GM18519 (cell line): ENCODE results near the gene BATF.

ENCODE experiments used
- ATAC-seq: cut with Tn5 transposase; IDR thresholded peaks from one replicate; pipeline ENCODE4 v1.9.1; 2021; ENCODE audit warnings: mild to moderate bottlenecking, moderate library complexity; ENCODE audit not compliant: unreplicated experiment, low FRiP score

Gene BATF

DNA sequence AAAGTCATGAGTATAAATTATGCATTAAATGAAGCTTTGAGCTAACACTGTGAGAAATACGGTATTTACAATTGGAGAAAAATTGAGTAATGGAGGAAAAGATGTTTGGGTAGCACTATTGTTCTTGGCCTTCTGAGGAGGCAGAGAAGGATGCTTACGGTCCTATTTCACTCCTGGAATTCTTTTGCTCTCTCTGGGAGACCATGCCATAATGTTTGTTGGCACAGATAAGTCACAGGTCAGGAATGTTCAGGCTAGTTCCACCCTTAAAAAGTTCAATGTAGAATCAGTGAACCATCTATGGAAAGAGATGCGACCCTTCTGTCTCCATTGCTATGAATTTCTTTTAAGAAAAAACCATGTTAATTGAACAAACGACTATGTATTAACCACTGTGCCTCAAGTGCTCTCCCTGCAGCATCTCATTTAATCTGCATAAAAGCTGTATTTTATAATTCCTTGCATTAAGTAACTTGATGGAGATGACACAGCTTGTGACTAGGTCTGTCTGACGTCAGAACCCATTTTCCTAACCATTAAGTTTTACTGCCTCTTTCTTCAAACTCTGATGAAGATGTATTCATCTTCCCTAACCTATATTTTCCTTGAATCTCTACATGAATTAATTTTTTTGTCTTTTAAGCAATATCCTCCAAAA lies 9.5 kb downstream of the BATF start:
- ATAC-seq: no peak

- no peak for ATAC-seq
Measured at GRCh38 chr14:75533791-75534555, 11.7 kb downstream of the BATF start.

DNA sequence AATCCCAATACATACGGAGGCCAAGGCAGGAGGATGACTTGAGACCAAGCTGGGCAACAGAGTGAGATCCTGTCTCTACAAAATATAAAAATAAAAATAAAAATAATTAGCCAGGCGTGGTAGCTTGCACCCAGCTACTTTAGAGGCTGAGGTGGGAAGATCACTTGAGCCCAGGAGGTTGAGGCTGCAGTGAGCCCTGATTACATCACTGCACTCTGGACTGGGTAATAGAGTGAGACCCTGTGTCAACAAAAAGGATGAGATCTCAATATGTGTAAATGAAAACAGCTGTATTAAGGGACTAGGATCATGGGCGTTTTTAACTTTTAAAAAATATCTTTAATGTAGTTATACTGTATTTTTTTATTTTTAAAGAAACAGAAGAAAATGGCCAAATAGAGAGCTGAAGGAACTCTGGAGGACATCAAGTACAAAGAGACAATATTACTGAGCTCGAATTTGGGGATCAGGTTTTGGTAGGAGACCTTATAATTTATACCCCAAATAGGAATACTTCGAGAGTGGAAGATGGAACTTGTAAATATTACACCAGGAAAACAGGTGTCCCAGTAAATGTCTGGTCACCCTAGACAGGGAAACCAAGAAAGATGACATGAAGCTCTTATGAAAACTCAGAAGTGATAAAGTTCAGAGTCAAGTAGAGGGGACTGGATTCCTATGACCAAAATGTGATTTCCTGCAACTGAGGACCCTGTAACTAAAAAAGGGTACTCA lies 13.1 kb downstream of the BATF start:
- ATAC-seq: no peak

GRCh38 chr14:75537071-75537470 lies 14.8 kb downstream of the BATF start:
- ATAC-seq: no peak

DNA sequence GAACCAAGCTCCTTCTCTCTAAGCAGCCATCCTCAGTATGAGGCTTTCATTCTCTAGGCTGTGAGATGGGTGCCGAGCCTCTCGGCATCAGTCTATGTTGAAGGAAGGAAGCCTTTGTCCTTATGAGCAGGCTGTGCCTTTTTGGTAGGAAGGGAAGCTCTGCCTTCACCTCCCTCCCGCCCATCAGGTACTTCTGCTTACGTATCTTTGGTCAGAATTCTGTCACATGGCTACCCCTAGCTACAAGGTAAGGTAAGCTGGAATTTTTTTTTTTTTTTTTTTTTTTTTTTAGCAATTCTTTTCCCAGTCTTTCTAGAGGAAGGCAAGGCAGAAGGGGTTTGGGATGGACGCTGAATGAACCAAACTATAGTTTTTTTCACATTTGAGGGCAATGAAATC lies 16.9 kb downstream of the BATF start:
- no peak for ATAC-seq

DNA sequence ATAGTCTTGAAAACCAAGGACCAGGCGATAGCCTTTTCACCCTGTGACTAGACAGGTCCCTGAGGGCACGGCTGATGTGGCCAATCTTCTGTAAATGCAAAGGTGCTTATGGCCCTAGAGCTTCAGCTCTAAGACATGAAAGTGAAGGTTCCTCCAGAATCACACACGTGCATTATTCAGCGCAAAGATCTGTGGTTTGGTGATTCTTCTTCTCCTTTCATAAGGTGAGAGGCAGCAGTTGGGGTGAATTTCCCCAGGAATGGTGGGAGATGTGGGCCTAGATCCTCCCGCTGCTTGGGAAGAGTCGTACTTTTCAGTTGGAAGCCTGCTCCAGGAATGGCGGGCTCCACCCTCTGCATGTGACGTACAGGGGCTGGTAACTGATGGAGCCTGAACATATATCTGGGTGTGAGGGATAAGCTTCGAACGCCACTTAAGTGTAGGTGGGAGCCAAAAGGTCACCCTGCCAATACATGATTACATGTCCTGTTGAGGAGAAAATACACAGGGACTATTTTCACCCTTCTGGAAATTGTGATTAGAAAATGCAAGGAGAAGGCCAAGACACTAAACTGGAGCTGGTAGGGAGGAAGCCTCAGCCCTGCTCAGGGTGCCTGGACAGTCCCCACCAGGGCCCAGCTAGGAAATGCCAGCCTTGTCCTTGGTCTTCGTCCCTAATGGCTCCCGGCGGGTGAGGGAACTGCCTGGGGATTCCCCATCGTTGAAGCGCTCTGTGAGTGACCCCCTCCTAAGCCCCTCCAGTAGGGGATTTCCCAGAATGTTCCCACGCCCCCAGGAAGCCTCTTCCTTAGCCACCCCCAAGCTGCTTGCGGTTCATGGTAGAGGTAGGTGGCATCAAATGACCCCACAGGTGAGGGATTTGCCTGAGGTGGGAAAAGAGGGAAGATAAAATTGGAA lies 17.6 kb downstream of the BATF start:
- ATAC-seq: peak; percentile 41

DNA sequence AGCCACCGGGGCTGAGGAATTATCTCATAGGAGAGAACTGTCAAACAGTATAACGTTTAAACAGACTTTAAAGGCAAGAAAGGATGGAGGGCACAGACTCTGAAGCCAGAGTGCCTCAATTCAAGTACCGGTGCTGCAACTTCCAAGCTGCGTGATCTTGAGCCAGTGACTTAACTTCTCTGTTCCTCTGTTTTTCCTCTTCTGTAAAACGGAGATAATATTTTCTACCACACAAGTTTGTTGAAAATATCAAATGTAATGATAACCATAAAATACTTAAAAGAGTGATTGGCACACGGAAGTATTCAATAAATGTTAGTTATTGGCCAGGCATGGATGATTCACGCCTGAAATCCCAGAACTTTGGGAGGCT lies 18.2 kb downstream of the BATF start:
- no peak for ATAC-seq

DNA sequence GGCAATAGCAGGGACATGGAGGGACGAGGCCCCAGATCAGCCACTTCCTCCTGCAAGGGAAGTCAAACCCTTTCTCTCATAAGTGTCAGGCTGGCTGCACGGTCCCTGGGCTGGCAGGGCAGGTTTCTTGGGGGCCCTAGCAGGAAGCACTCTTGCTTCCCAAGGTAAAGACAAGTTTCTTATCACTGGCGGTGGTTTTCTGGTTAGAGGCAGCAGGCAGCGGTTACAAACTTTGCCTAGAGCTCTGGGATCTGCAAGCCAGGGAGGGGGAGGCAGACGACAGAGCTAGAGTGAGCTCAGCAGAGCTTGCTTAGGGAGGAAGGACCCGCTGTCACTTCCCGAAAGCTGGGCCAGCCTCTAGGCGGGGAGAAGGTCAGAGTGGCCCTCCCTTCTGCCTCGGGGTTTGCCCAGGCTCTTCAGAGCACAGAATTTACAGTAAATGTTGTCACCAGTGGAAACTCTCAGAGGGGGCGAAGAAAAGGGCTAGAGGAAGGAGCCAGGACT lies 20.4 kb downstream of the BATF start:
- ATAC-seq: no peak

- ATAC-seq: no peak
Measured at GRCh38 chr14:75543253-75543652, 21.0 kb downstream of the BATF start.

DNA sequence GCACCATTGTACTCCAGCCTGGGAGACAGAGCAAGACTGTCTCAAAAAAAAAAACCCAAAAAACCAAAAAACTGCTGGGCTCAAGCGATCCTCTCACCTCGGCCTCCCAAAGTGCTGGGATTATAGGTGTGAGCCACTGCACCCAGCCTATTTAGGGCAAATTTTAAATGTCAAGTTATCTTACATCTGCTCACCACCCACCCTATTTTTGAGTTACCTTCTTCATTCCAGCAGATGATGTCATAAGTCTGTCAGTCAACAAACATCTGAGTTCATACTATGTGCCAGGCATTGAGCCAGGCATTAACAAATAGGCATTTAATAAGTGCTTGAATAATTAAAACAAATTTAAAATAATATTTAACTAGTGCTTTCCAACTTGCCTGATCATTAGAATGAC lies 21.5 kb downstream of the BATF start:
- no peak for ATAC-seq

DNA sequence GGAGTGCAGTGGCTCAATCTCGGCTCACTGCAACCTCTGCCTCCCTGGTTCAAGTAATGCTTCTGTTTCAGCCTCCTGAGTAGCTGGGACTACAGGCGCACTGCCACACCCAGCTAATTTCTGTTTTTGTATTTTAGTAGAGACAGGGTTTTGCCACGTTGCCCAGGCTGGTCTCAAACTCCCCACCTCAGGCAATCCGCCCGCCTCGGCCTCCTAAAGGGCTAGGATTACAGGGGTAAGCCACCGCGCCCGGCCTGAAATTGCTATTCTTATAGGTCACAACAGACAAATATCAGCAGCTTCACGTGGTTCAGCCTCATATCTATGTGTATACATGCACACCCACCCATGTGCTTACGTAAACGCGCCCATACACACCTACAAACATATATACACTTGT lies 23.6 kb downstream of the BATF start:
- no peak for ATAC-seq

GRCh38 chr14:75547552-75548250 lies 25.4 kb downstream of the BATF start:
- no peak for ATAC-seq

DNA sequence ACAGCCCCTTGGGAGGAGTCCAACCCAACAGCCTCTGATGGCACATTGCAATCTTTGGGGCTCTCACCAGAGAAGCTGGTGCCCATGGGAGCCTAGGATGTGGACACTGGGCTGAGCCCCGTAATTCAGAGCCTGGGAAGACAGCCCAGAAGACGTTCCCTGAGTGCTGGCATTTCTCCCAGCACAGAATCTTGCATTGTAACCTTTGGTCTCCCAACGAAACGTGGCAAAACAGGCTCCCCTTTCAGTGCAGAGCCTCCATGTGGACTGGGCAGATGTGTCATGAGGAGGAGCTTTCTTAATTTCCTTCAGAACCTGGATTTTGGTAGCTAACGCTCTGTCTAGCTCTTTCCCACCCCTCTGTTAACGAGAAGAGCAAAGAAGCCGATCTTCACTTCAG lies 26.3 kb downstream of the BATF start:
- no peak for ATAC-seq

DNA sequence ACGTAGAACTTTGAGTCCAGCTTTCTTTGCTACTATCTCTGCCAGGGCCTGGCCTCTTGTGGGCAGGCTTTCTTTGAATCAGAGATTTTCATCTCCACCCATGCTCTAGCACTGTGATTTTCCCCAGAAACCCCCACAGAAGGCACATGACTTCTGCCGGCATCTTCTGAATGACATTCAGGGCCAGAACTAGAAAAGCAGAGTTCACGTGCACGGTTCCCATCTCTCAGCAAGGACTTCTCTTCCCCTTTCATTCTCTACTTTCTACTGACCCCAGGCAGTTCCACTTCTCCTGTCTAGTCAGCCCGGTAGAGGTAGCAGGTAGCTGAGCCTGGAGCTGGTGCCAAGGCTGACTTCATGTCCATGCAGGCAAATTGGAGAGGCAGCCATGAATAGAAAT lies 26.9 kb downstream of the BATF start:
- no peak for ATAC-seq

DNA sequence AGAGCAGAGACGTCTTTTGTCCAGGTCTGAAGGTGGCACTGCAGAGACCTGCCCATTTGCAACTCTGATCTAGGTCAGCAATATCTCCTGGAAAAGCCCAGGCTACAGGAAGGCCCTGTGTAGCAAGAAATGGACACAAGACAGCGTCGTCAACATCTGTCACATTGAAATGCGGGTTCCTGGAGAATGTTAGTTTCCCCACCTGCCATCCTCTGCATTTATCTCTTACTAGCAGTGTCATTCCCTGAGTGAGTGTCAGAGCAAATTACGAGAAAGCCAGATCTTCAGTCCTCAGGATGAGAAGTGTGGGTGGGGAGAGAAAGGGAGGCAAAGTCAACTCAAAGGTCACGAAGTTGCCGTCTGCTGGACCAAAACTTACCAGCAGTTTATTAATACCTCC lies 28.8 kb downstream of the BATF start:
- no peak for ATAC-seq

DNA sequence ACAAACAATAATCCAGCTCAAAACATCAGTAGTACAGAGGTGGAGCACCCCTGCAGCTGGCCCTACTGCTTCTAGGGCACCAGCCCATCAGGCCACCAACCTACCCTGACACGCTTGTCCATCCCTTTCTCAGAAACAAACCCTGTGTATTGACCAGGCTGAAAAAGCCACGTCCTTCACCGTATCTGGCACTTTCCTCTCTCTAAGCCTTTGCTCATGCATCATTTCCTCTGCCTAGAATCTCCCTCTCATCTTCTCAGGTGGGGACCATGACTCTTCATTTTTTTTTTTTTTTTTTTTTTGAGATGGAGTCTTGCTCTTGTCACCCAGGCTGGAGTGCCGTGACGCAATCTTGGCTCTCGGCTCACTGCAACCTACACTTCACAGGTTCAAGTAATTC lies 30.9 kb downstream of the BATF start:
- ATAC-seq: no peak

DNA sequence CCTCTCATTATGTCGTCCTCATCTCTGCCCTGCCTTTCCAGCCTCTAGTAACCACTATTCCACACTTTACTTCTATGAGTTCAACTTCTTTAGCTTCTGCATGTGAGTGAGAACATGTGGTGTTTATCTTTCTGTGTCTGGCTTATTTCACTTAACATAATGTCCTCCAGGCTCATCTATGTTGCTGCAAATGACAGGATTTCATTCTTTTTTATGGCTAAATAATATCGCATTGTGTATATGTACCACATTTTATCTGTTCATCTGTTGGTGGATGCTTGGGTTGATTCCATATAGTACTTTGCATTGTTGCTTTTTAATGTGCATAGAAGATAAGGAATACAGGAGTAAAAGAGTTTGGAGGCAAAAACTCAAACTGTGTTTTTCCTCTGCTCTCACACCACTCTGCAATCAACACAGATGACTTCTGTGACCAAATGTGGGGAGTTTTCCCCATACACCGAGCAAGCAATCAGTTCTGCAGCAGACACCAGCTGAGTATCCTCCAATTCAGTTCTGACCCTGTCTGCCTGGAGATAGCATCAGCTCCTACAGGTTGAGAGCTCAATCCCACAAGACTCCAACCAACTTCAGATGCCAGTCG lies 31.6 kb downstream of the BATF start:
- no peak for ATAC-seq

DNA sequence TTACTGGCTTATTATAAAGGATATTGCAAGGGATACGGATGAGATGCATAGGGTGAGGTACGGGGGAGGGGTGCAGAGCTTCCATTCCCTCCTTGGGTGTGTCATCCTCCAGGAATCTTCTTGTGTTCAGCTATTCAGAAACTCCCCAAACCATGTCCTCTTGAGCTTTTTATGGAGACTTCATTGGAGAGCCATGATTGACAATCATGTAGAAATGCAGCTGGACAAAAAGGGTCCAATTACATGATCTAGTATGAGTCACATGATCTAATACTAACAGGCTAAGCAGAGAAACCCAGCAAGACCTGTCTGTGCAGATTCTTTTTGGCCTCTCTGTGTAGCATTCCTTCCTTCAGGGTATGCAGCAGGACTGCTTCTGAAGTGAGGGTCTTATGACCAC lies 32.2 kb downstream of the BATF start:
- no peak for ATAC-seq

DNA sequence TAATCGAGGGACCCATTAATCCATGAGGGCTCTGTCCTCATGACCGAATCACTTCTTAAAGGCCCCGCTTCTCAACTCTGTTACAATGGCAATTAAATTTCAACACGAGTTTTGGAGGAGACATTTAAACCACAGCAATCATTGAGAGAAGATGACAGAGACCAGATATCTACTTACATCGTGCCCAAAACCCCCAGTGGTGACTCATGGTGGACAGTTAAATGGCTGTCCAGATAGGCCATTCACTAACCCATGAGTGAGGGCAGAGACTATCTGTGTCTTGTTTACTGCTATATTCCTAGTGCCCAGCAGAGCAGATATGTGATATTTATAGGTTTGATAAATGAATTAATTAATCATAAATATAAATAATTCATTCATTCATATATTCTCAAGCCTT lies 36.2 kb downstream of the BATF start:
- no peak for ATAC-seq

DNA sequence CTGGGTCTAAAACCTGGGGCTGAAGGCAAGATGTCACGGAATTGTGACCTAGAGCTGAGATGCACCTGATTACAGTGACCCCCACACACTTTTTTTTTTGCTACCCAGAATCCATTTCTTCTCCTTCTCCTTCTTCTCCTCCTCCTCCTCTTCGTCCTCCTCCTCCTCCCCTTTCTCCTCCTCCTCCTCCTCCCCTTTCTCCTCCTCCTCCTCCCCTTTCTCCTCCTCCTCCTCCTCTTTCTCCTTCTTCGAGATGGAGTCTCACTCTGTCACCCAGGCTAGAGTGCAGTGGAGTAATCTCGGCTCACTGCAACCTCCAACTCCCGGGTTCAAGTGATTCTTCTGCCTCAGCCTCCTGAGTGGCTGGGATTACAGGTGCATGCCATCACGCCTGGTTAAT lies 36.8 kb downstream of the BATF start:
- no peak for ATAC-seq
